PC-3 (cell line): ENCODE data around the gene CCDC60. TPM values are rescaled to one million over a fixed set of nuclear protein-coding genes. Genes with fewer than 3 reads are reported as not detected.

Experiments
- ATAC-seq: fragments of 200-7000 bp; cut with Tn5 transposase; 2 replicates; pipeline ENCODE4 v1.9.1; 2020; ENCODE audit warnings: mild to moderate bottlenecking, moderate library complexity
- BruUV-seq: library from RNA; stranded (reverse); fragments of 400-500 nt; replicated peaks from 2 replicates; lab custom pipeline; 2021; lab: Mats Ljungman, UMichigan
- CTCF ChIA-PET: fragments of 300-600 bp; sonication (Branson Sonifier 250); formaldehyde crosslinking; loops from one replicate; lab custom pipeline; 2022; ENCODE audit warnings: antibody characterized with exemption; lab: Charles Lee
- POLR2A ChIA-PET: fragments of 300-600 bp; sonication (Branson Sonifier 250); formaldehyde crosslinking; loops from one replicate; lab custom pipeline; 2022; ENCODE audit warnings: antibody characterized with exemption; ENCODE audit not compliant: unreplicated experiment; lab: Charles Lee
- DNase-seq: peaks from one replicate; pipeline ENCODE4 v3.0.0-alpha.2; 2015
- H2AFZ ChIP-seq: fragments of 300-600 bp; sonication (generic); 2 replicates; pipeline ENCODE4 v1.6.0; 2016; ENCODE audit warnings: antibody characterized with exemption, low read length
- H3F3A ChIP-seq: fragments of 300-600 bp; sonication (generic); one replicate; pipeline ENCODE4 v1.6.0; 2017; ENCODE audit warnings: antibody characterized with exemption, low read length, control low read depth, mild to moderate bottlenecking; ENCODE audit not compliant: unreplicated experiment
- H3K27ac ChIP-seq: fragments of 300-600 bp; sonication (generic); 2 replicates; pipeline ENCODE4 v1.5.1; 2016; ENCODE audit warnings: mild to moderate bottlenecking, low read length
- H3K27me3 ChIP-seq: fragments of 300-600 bp; sonication (generic); 2 replicates; pipeline ENCODE4 v1.6.1; 2016; ENCODE audit warnings: low read length, mixed read lengths
- H3K36me3 ChIP-seq: fragments of 300-600 bp; sonication (generic); 2 replicates; pipeline ENCODE4 v1.6.1; 2016; ENCODE audit warnings: low read depth, mixed run types, low read length, mixed read lengths
- H3K4me1 ChIP-seq: fragments of 300-600 bp; sonication (generic); 2 replicates; pipeline ENCODE4 v1.5.1; 2016; ENCODE audit warnings: low read length; ENCODE audit not compliant: insufficient read depth
- H3K4me2 ChIP-seq: fragments of 300-600 bp; sonication (generic); 2 replicates; pipeline ENCODE4 v1.6.0; 2016; ENCODE audit warnings: low read length
- H3K4me3 ChIP-seq: fragments of 300-600 bp; sonication (generic); 2 replicates; pipeline ENCODE4 v1.5.1; 2016; ENCODE audit warnings: mild to moderate bottlenecking, low read length, mixed read lengths
- H3K79me2 ChIP-seq: fragments of 300-600 bp; sonication (generic); 2 replicates; pipeline ENCODE4 v1.6.1; 2017; ENCODE audit warnings: low read length, mixed read lengths
- H3K9ac ChIP-seq: fragments of 300-600 bp; sonication (generic); 2 replicates; pipeline ENCODE4 v1.6.0; 2016; ENCODE audit warnings: mild to moderate bottlenecking, low read length
- H3K9me2 ChIP-seq: fragments of 300-600 bp; sonication (generic); replicated peaks from 2 replicates; pipeline ENCODE4 v1.6.1; 2016; ENCODE audit warnings: mixed run types, low read length, mixed read lengths
- H3K9me3 ChIP-seq: fragments of 300-600 bp; sonication (generic); 2 replicates; pipeline ENCODE4 v1.6.1; 2016; ENCODE audit warnings: low read length, mixed read lengths
- H4K20me1 ChIP-seq: fragments of 300-600 bp; sonication (generic); 2 replicates; pipeline ENCODE4 v1.6.1; 2016; ENCODE audit warnings: low read length, mixed read lengths
- EZH2 ChIP-seq: fragments of 300-600 bp; sonication (generic); IDR thresholded peaks from one replicate; pipeline ENCODE4 v1.6.1; 2017; ENCODE audit warnings: antibody characterized with exemption, mild to moderate bottlenecking, low read length; ENCODE audit not compliant: unreplicated experiment
- EZH2phosphoT487 ChIP-seq: fragments of 300-600 bp; sonication (generic); IDR thresholded peaks from 2 replicates; pipeline ENCODE4 v1.6.1; 2018; ENCODE audit warnings: mild to moderate bottlenecking, antibody characterized with exemption, low read length, borderline replicate concordance
- intact Hi-C: fragments of 100-400 bp; cut with micrococcal nuclease; formaldehyde crosslinking; loops from 2 replicates; pipeline ENCODE4 v1.9.0; 2023
- total RNA-seq: library from RNA; depleted of rRNA; stranded (reverse); fragments of >200 nt; gene quantifications from 2 replicates; pipeline ENCODE4 v1.2.3, GENCODE V29; 2014
- TF ChIP-seq, protein P1 (sequence below): fragments of 300-600 bp; sonication (generic); conservative IDR thresholded peaks from 2 replicates; pipeline ENCODE4 v1.5.1; 2017; ENCODE audit warnings: antibody characterized with exemption, low read depth, mild to moderate bottlenecking, low read length

CCDC60 gene
- total RNA-seq, 1 experiment from 2014 or later = not detected

DNA sequence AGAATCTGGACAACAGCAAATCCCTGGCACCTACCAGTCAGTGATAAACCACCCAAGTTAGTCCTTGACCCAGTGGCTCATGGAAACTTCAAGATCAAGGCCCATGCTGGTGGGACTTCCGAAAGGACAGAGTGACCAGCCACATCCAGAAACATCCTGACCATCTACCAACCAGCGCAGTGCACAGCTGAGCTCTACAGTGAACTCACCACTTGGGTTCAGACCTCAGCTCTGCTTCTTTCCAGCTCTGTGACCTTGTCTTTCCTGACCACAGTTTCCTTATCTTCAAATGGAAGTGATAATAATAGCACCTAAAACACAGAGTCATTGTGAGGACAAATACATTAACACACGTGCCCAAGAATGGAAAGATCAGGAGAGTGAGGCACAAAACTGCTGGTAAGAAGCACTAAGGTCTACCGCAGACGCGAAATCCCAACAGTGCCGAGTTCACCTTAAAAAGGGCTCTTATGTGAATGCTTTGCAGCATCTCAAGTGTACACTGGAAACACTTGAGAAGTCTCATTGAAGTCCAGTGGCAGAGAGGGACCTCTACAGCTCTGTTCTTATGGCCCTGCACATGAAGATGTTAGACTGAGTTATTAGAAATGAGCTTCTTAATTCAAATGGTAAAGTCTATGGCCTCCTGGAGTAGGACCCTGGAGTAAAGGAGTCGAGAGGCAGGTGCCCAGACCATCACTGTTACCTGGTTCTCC, 128.8 kb downstream of the CCDC60 start:
- ChIA-PET CTCF (no interaction called here), POLR2A (no interaction called here)
- no peaks in the 10 kb centered on the region for H3K9me2 ChIP-seq
- no peaks in the 10 kb centered on the region for H3K4me1 ChIP-seq
- no peak overlapping the region for H3K4me3 ChIP-seq
- H3K9ac ChIP-seq = no peak overlapping the region
- no peak overlapping the region for H3K4me2 ChIP-seq
- H4K20me1 ChIP-seq = no peaks in the 10 kb centered on the region
- no peak for ATAC-seq
- no peak for DNase-seq
- peaks cover 22% of the 10 kb centered on the region for H3K27me3 ChIP-seq
- no peak overlapping the region for H2AFZ ChIP-seq
- H3F3A ChIP-seq = no peaks in the 10 kb centered on the region
- H3K36me3 ChIP-seq = no peaks in the 10 kb centered on the region
- intact Hi-C loops = no loop called here
- TF ChIP-seq EZH2phosphoT487 (no peak), EZH2 (no peak)
- TF ChIP-seq, protein P1, sequence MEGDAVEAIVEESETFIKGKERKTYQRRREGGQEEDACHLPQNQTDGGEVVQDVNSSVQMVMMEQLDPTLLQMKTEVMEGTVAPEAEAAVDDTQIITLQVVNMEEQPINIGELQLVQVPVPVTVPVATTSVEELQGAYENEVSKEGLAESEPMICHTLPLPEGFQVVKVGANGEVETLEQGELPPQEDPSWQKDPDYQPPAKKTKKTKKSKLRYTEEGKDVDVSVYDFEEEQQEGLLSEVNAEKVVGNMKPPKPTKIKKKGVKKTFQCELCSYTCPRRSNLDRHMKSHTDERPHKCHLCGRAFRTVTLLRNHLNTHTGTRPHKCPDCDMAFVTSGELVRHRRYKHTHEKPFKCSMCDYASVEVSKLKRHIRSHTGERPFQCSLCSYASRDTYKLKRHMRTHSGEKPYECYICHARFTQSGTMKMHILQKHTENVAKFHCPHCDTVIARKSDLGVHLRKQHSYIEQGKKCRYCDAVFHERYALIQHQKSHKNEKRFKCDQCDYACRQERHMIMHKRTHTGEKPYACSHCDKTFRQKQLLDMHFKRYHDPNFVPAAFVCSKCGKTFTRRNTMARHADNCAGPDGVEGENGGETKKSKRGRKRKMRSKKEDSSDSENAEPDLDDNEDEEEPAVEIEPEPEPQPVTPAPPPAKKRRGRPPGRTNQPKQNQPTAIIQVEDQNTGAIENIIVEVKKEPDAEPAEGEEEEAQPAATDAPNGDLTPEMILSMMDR = no peak
- BruUV-seq = no TSS peak
- H3K9me3 ChIP-seq = no peaks in the 10 kb centered on the region; the same call in 1 of the 2 replicates
- H3K27ac ChIP-seq = no peak overlapping the region
- H3K79me2 ChIP-seq = no peaks in the 10 kb centered on the region

GRCh38 chr12:119468296-119468695, 133.8 kb downstream of the CCDC60 start:
- Histone ChIP-seq H4K20me1 (no peaks in the 10 kb centered on the region), H3K9ac (no peak overlapping the region), H3K36me3 (no peaks in the 10 kb centered on the region), H3K27me3 (peaks cover 48% of the 10 kb centered on the region), H3K27ac (no peak overlapping the region), H3K9me3 (no peaks in the 10 kb centered on the region), H3K4me1 (no peaks in the 10 kb centered on the region), H3K79me2 (no peaks in the 10 kb centered on the region), H3K4me2 (no peak overlapping the region), H3K4me3 (no peak overlapping the region), H2AFZ (no peak overlapping the region), H3F3A (no peaks in the 10 kb centered on the region), H3K9me2 (no peaks in the 10 kb centered on the region)
- no peak for ATAC-seq
- intact Hi-C loops = no loop called here
- CTCF ChIA-PET = no interaction called here
- POLR2A ChIA-PET = no interaction called here
- TF ChIP-seq, protein P1 = no peak
- TF ChIP-seq EZH2phosphoT487 (no peak), EZH2 (no peak)
- no peak for DNase-seq
- BruUV-seq = no TSS peak

DNA sequence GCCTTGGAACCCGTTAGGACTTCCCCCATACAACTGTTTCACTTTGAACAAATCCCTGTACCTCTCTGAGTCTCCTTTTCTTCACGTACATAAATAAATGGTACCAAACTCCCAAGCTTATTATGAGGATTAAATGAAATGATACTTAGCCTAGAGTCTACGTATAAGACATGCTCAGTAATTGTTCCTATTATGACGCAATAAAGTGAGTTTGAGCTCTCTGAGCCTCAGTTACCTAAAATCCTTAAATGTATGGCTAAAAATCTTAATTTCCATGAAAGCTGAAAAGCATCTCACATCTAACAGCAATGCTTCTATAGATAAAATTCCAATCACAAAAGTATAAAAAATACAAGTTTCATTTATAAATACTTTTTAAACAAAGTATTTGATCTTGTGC, 141.1 kb downstream of the CCDC60 start:
- intact Hi-C loops = no loop called here
- Histone ChIP-seq H2AFZ (no peak overlapping the region), H3K4me2 (no peak overlapping the region), H3K4me1 (no peaks in the 10 kb centered on the region), H3K79me2 (no peaks in the 10 kb centered on the region), H3K27me3 (peaks cover 48% of the 10 kb centered on the region), H3K9me3 (no peaks in the 10 kb centered on the region), H3F3A (no peaks in the 10 kb centered on the region), H3K9ac (no peak overlapping the region), H4K20me1 (no peaks in the 10 kb centered on the region), H3K27ac (no peak overlapping the region), H3K36me3 (no peaks in the 10 kb centered on the region), H3K4me3 (no peak overlapping the region), H3K9me2 (no peaks in the 10 kb centered on the region)
- ChIA-PET POLR2A (no interaction called here), CTCF (no interaction called here)
- BruUV-seq = no TSS peak
- DNase-seq (no peak), ATAC-seq (no peak)
- TF ChIP-seq EZH2phosphoT487 = no peak
- TF ChIP-seq, protein P1 = no peak
- TF ChIP-seq EZH2 = no peak
